Osteoblast (primary cell): Measurements from ENCODE around the gene NADSYN1. TPM values are rescaled to one million over a fixed set of nuclear protein-coding genes. Genes with fewer than 3 reads are reported as not detected.

Experiments used
- DNase-seq: peaks from one replicate; pipeline ENCODE4 v3.0.0; 2011; ENCODE audit warnings: low spot score, mixed read lengths; ENCODE audit not compliant: insufficient read length; ENCODE audit errors: missing footprints
- H2AFZ ChIP-seq: 2 replicates; pipeline ENCODE4 v1.6.0; 2011; ENCODE audit warnings: mild to moderate bottlenecking, low read length
- H3K27ac ChIP-seq: 2 replicates; pipeline ENCODE4 v1.5.1; 2011; ENCODE audit warnings: mild to moderate bottlenecking, low read depth, low read length, moderate library complexity
- H3K27me3 ChIP-seq: 2 replicates; pipeline ENCODE4 v1.6.0; 2012; ENCODE audit warnings: mild to moderate bottlenecking, control low read depth, inconsistent platforms, low read length, moderate library complexity; ENCODE audit not compliant: insufficient read depth
- H3K36me3 ChIP-seq: 2 replicates; pipeline ENCODE4 v1.5.1; 2011; ENCODE audit warnings: mild to moderate bottlenecking, low read length, control low read depth, moderate library complexity; ENCODE audit not compliant: insufficient read depth
- H3K4me1 ChIP-seq: 2 replicates; pipeline ENCODE4 v1.5.1; 2011; ENCODE audit warnings: mild to moderate bottlenecking, low read length, control low read depth, moderate library complexity; ENCODE audit not compliant: insufficient read depth
- H3K4me2 ChIP-seq: 2 replicates; pipeline ENCODE4 v1.6.0; 2011; ENCODE audit warnings: mild to moderate bottlenecking, low read length; ENCODE audit not compliant: insufficient read depth
- H3K4me3 ChIP-seq: fragments of 200-600 bp; sonication (generic); 3 replicates; pipeline ENCODE4 v1.5.1; 2012; ENCODE audit warnings: mild to moderate bottlenecking, low read length, inconsistent platforms; ENCODE audit not compliant: insufficient read depth
- H3K79me2 ChIP-seq: 2 replicates; pipeline ENCODE4 v1.6.0; 2012; ENCODE audit warnings: mild to moderate bottlenecking, low read length, control low read depth, inconsistent platforms; ENCODE audit not compliant: insufficient read depth
- H3K9me3 ChIP-seq: 2 replicates; pipeline ENCODE4 v1.5.1; 2011; ENCODE audit warnings: low read depth, low read length, control low read depth
- H4K20me1 ChIP-seq: 2 replicates; pipeline ENCODE4 v1.6.0; 2012; ENCODE audit warnings: mild to moderate bottlenecking, low read length, control low read depth; ENCODE audit not compliant: insufficient read depth
- CTCF ChIP-seq: IDR thresholded peaks from 2 replicates; pipeline ENCODE4 v1.5.1; 2011; ENCODE audit warnings: mild to moderate bottlenecking, low read depth, low read length, moderate library complexity; ENCODE audit errors: extremely low read depth
- total RNA-seq: library from RNA; depleted of rRNA; stranded (reverse); fragments of >200 nt; gene quantifications from 2 replicates; pipeline ENCODE4 v1.2.3, GENCODE V29; 2012

Gene NADSYN1
- total RNA-seq, 1 donor = 81.1 TPM

GRCh38 chr11:71456294-71456693 lies 3.3 kb downstream of the NADSYN1 start:
- H3K27me3 ChIP-seq = no peaks in the 10 kb centered on the region
- no peak for TF ChIP-seq CTCF
- H3K79me2 ChIP-seq = peaks cover 21% of the 10 kb centered on the region
- peaks cover 10% of the 10 kb centered on the region for H4K20me1 ChIP-seq
- H3K4me2 ChIP-seq = no peak overlapping the region
- DNase-seq = no peak
- peaks cover 10% of the 10 kb centered on the region for H3K4me1 ChIP-seq
- H3K4me3 ChIP-seq = no peak overlapping the region
- H3K9me3 ChIP-seq = no peaks in the 10 kb centered on the region
- no peak overlapping the region for H2AFZ ChIP-seq
- H3K36me3 ChIP-seq = peaks cover 63% of the 10 kb centered on the region
- H3K27ac ChIP-seq = no peak overlapping the region

- no peak overlapping the region for H3K4me2 ChIP-seq
- H3K27me3 ChIP-seq = no peaks in the 10 kb centered on the region
- DNase-seq = no peak
- H3K4me1 ChIP-seq = peaks cover 10% of the 10 kb centered on the region
- H2AFZ ChIP-seq = no peak overlapping the region
- H3K4me3 ChIP-seq = no peak overlapping the region
- peaks cover 21% of the 10 kb centered on the region for H3K79me2 ChIP-seq
- H3K27ac ChIP-seq = no peak overlapping the region
- TF ChIP-seq CTCF = no peak
- peaks cover 10% of the 10 kb centered on the region for H4K20me1 ChIP-seq
- no peaks in the 10 kb centered on the region for H3K9me3 ChIP-seq
- H3K36me3 ChIP-seq = peaks cover 63% of the 10 kb centered on the region
Observed at GRCh38 chr11:71456831-71457230, 3.8 kb downstream of the NADSYN1 start.

- peaks cover 10% of the 10 kb centered on the region for H4K20me1 ChIP-seq
- no peak overlapping the region for H3K27ac ChIP-seq
- no peak overlapping the region for H3K4me2 ChIP-seq
- H3K4me1 ChIP-seq = peaks cover 5% of the 10 kb centered on the region
- H2AFZ ChIP-seq = no peak overlapping the region
- peaks cover 63% of the 10 kb centered on the region for H3K36me3 ChIP-seq
- no peaks in the 10 kb centered on the region for H3K27me3 ChIP-seq
- H3K9me3 ChIP-seq = no peaks in the 10 kb centered on the region
- H3K4me3 ChIP-seq = no peak overlapping the region
- H3K79me2 ChIP-seq = peaks cover 17% of the 10 kb centered on the region
- no peak for TF ChIP-seq CTCF
- DNase-seq = no peak
Observed at GRCh38 chr11:71458146-71459070, 5.4 kb downstream of the NADSYN1 start.

- Histone ChIP-seq H3K4me2 (no peak overlapping the region), H3K36me3 (peaks cover 63% of the 10 kb centered on the region), H3K79me2 (peaks cover 9% of the 10 kb centered on the region), H3K4me1 (no peaks in the 10 kb centered on the region), H3K4me3 (no peak overlapping the region), H3K27ac (no peak overlapping the region), H4K20me1 (peaks cover 8% of the 10 kb centered on the region), H3K27me3 (no peaks in the 10 kb centered on the region), H2AFZ (no peak overlapping the region), H3K9me3 (no peaks in the 10 kb centered on the region)
- DNase-seq = no peak
- TF ChIP-seq CTCF = no peak
Observed at GRCh38 chr11:71459076-71459766, 6.2 kb downstream of the NADSYN1 start.
